Activated CD4-positive, alpha-beta T cell treated with anti-CD3 and anti-CD28 coated beads, Interleukin-2, Interleukin-4, amounts not matched to agents 100 ng/mL and 50 ng/mL, durations not matched to agents 16 hours and 8 hours (primary cell): ENCODE data around the gene NHLH1.

Experiments
- DNase-seq: peaks from one replicate; pipeline ENCODE4 v3.0.0-alpha.2; 2020; ENCODE audit warnings: low spot score

Gene NHLH1

GRCh38 chr1:160366731-160367515 lies at the start of gene NHLH1:
Gene NHLH1, plus strand, starts transcription at chr1:160367071. Its CDS starts 3,661 bp downstream, at chr1:160370732.
- DNase-seq: no peak

- no peak for DNase-seq
Observed at GRCh38 chr1:160322831-160323230, 44.0 kb upstream of the NHLH1 start.

GRCh38 chr1:160325252-160325651 lies 41.6 kb upstream of the NHLH1 start:
- DNase-seq: no peak

DNA sequence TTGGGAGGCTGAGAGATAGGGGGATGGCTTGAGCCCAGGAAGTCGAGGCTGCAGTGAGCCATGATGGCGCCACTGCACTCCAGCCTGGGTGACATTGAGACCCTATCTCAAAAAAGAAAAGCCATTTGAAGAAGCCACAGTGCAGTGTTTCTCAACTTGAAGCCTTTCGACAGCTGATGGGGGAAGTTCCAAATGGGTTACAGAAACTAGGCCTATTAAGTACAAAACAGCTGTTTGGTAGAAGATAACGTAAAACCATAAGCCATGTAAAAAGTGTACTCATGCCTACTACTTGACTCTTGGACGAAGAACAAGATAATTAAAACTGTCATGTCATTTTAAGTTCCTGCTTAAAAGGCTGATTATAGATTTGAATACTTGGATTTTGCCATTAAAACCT lies 40.5 kb upstream of the NHLH1 start:
- DNase-seq: no peak

DNA sequence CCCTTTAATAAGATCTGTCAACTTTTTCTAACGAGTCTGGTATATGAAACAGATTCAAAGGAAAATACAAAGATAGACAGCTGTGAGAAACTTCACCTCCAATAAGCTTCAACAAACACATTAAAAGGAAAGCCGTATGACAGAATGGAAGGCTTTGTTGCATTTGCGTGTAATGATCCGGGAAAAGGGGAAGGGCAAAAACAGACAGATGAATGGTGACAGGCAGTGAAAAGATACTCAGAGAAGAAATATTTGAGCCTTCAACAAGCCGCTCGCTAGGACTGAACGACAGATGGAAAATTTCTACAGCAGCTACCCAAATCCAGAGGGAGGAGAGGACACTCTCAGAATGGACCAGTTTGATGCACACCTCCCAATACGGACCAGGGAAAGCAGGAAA lies 38.7 kb upstream of the NHLH1 start:
- no peak for DNase-seq

DNA sequence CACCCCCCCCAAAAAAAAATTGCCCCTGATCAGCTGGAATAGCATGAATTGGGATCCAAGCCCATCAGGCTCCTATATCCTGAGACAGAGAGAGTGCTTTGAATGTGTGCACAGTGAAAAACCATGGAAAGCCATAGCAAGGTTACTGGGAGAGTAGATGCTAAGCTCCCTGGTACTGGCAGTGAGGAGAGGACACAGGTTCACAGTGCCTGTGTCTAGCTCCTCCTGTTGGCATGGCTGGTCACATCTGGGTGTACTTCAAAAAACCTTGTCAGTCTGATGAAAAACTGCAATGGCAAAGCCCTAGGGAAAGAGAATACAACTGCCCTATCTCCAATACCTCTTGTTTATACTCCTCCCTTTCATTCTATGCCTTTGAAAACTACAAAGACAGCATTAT lies 36.8 kb upstream of the NHLH1 start:
- DNase-seq: no peak

DNA sequence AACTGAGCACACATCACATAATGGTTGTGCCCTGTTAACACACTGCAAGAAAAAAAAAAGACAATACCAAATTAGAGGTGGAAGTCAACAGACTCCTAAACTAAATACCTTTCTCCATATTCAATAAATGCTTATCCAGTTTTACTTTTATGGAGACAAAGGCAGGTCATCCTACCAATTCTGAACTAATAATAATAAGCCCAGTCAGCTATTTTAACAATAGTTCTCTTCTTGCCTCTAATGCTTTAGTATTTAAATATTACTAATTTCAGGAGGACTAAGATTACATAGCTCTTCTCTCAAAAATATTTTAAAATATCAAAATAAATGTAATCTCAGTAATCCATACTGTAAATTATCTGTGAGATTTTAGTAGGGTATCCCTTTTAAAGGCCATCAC lies 34.4 kb upstream of the NHLH1 start:
- DNase-seq: no peak

GRCh38 chr1:160338580-160338979 lies 28.3 kb upstream of the NHLH1 start:
- no peak for DNase-seq

- DNase-seq: no peak
Observed at GRCh38 chr1:160340146-160340545, 26.7 kb upstream of the NHLH1 start.

DNA sequence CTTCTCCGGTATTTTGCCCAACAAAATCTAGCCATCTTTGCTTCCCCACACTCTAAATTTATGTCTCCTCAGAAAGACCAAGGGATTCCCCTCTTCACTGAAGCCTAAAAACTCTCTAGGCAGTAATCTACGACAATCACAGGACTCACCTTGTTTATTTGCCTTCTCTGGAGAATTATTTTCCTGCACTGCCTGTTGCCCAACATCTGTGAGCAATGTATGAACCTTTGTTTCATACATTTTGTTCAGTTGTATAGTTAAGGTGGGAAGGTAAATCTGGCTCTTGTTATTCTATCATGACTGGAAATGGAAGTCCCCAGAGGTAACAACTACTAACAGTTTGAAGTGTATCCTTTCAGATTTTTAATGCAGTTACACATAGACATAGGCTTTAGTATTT lies 26.0 kb upstream of the NHLH1 start:
- no peak for DNase-seq

- DNase-seq: peak; percentile 12
Observed at GRCh38 chr1:160342526-160342925, 24.3 kb upstream of the NHLH1 start.

GRCh38 chr1:160342953-160343869 lies 23.7 kb upstream of the NHLH1 start, which contains the start of the genes COPA and NCSTN:
Gene COPA, minus strand, starts transcription at chr1:160343250. Its CDS starts 80 bp downstream, at chr1:160343170.
Gene NCSTN, plus strand, starts transcription at chr1:160343383. Its CDS starts 14 bp downstream, at chr1:160343397.
- DNase-seq: peak; percentile 96

DNA sequence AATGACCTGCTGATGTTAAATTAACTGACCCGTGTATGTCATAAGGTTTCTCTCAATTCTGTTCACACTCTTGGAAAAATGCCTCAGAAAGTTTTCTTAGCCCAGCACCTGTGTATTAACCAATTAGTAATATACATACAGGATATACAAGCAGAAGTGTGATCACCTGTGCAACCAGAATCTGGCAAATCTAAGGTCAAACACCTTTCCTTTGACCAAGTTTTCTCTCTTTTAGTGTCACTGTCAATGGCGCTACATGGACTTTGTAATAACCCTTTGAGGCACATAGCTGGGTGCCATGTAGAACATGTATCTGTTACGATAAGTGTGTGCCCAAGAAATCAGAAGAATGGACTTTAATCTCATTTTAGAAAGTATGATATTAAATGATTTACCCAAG lies 22.6 kb upstream of the NHLH1 start:
- DNase-seq: no peak

- DNase-seq: no peak
Observed at GRCh38 chr1:160344936-160345335, 21.9 kb upstream of the NHLH1 start.

GRCh38 chr1:160346463-160346862 lies 20.4 kb upstream of the NHLH1 start:
- no peak for DNase-seq

- DNase-seq: no peak
Observed at GRCh38 chr1:160346958-160347357, 19.9 kb upstream of the NHLH1 start.

GRCh38 chr1:160351629-160352028 lies 15.2 kb upstream of the NHLH1 start:
- DNase-seq: no peak

DNA sequence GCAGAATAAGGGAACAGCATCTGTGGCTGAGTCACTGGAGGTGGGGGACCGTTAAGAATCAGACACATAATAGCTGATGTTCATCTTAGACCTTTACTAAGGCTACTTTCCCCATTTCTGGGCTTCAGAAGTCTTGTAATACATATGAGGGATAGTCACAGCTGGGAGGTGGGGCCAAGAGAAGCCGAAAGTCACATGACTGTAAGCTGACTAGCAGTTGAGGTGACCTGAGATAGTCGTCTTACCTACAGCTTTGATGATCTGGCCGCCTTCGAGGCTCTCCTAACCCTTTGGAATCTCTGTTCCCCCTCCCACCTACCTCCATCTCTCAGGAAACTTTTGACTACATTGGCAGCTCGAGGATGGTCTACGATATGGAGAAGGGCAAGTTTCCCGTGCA lies 14.3 kb upstream of the NHLH1 start:
- DNase-seq: no peak

DNA sequence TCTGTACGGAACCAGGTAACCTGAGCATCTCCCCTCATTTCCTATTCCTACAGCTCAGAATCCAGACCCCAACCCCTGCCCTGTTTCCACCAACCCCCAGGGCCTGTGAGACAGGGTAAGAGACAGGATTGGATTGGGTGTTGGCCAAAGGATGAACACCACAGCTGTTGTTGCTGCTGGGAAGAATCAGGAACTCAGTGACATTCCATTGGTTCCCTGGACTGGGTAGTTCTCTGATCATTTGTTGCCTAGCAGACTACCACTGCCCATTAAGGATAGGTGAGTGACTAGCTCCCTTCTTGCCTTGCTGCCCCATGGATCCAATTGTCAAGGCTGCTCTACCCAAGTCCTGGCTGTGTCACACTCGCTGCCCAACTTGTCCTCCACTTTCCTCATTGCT lies 13.6 kb upstream of the NHLH1 start:
- DNase-seq: no peak

- peak; percentile 25 for DNase-seq
Observed at GRCh38 chr1:160354388-160354985, 12.4 kb upstream of the NHLH1 start.

DNA sequence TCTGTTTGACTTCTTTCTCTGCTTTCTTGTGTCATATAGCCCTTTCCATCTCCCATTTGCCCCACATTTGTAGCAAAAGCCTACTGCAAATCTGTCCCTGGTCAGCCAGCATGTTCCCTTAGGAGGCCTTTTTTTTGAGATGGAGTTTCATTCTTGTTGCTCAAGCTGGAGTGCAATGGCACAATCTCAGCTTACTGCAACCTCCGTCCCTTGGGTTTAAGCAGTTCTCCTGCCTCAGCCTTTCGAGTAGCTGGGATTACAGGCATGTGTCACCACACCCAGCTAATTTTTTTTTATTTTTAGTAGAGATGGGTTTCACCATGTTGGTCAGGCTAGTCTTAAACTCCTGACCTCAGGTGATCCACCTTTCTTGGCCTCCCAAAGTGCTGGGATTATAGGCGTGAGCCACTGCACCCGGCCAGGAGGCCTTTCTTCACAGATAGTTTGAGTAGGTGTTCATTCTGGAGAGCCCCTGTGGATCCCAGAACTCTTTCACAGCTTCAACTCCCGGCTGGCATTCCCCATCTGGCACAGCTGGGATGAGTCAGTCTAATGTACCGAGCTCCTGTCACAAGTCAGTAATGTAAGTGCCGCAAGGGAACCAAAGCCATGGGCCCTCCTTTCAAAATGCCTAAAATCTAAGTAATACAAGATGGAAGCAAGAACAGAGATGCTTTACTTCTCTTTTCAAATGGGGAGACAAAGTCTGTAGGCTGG lies 9.4 kb upstream of the NHLH1 start:
- DNase-seq: no peak

GRCh38 chr1:160358073-160358472 lies 8.8 kb upstream of the NHLH1 start:
- no peak for DNase-seq
